Measurements from ENCODE around the gene RIF1.

Gene RIF1, protein sequence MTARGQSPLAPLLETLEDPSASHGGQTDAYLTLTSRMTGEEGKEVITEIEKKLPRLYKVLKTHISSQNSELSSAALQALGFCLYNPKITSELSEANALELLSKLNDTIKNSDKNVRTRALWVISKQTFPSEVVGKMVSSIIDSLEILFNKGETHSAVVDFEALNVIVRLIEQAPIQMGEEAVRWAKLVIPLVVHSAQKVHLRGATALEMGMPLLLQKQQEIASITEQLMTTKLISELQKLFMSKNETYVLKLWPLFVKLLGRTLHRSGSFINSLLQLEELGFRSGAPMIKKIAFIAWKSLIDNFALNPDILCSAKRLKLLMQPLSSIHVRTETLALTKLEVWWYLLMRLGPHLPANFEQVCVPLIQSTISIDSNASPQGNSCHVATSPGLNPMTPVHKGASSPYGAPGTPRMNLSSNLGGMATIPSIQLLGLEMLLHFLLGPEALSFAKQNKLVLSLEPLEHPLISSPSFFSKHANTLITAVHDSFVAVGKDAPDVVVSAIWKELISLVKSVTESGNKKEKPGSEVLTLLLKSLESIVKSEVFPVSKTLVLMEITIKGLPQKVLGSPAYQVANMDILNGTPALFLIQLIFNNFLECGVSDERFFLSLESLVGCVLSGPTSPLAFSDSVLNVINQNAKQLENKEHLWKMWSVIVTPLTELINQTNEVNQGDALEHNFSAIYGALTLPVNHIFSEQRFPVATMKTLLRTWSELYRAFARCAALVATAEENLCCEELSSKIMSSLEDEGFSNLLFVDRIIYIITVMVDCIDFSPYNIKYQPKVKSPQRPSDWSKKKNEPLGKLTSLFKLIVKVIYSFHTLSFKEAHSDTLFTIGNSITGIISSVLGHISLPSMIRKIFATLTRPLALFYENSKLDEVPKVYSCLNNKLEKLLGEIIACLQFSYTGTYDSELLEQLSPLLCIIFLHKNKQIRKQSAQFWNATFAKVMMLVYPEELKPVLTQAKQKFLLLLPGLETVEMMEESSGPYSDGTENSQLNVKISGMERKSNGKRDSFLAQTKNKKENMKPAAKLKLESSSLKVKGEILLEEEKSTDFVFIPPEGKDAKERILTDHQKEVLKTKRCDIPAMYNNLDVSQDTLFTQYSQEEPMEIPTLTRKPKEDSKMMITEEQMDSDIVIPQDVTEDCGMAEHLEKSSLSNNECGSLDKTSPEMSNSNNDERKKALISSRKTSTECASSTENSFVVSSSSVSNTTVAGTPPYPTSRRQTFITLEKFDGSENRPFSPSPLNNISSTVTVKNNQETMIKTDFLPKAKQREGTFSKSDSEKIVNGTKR (N-terminal part only)

DNA sequence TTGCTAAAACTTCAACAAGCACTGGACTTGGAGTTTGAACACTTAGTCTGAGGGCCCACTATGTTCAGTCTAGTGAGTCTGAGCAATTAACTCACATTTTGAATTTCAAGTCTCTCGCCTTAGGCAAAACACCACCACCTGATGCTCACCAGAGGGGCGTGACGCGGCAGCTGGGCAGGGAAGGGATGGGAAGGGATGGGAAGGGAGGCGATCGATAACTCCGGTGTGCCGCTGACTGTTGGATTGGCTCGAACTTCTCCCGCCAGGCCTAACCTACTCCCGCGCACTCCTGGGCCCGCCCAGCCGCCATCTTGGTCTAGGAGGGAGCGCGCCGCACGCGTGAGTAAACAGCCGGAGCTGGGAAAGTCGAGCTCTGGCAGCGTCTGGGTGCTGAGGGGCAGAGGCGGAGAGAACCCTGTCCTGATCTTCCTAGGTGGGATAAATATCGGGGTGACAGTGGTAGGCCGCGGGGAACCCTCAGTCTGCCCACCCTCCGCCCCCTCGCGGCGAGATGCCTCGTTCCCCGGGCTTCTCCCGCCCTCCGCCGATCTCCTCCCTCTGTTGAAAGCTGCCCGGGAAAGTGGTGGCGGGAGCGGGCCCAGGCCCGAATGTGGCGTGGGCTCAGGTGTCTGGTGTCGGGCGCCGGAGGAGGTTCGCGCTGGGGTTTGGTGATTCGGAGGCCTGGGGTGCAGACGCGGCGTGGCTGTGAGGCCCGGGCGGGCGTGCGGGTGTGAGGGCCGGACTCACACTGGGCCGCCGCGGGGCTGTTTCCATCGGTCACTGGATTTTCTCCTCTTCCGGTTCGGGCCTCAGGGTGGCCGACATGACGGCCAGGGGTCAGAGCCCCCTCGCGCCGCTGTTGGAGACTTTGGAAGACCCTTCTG lies at the start of gene RIF1:
Gene RIF1 (plus strand): TSS at position 302 of the 884 bp plus-strand sequence. CDS start 522 bp downstream, at position 824.
- CTCF ChIA-PET = interaction anchor here (0.7 kb wide), 1 partner anchor 222 kb away, joined by 4 read pairs; no protein-coding TSS in a partner anchor
- Histone ChIP-seq H3K36me3 (ENCODE audit: control insufficient read depth in 2 of 2, insufficient read depth in 1 of 2, low read length in 2 of 2) (peaks cover 28 to 35% of the 10 kb centered on the region in 2 experiments), H3K27ac (ENCODE audit: extremely low read depth, low read depth, low read length) (peak within 1 kb of the TSS; percentile 89), H3K9me3 (ENCODE audit: control insufficient read depth, insufficient read depth, low read depth, low read length) (no peaks in the 10 kb centered on the region), H3K4me3 (ENCODE audit: low read depth, low read length) (peak within 1 kb of the TSS; percentile 87), H3K4me1 (ENCODE audit: control insufficient read depth, insufficient read depth, low read length) (no peaks in the 10 kb centered on the region)
- POLR2A ChIA-PET = interaction anchor here (0.6 to 1.4 kb wide), 7 partner anchors 11 to 925 kb away, joined by 3 to 11 read pairs (median 4); partner anchors contain the start of genes FMNL2, NMI and RBM43
- TF ChIP-seq, protein P1, sequence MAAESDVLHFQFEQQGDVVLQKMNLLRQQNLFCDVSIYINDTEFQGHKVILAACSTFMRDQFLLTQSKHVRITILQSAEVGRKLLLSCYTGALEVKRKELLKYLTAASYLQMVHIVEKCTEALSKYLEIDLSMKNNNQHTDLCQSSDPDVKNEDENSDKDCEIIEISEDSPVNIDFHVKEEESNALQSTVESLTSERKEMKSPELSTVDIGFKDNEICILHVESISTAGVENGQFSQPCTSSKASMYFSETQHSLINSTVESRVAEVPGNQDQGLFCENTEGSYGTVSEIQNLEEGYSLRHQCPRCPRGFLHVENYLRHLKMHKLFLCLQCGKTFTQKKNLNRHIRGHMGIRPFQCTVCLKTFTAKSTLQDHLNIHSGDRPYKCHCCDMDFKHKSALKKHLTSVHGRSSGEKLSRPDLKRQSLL (tag by site-specific recombination; IDR thresholded peaks at IDR 0.05) = 0 out of 2 replicates have a peak, but pooled peaks have one; percentile 7
- TF ChIP-seq ZFHX2 (tag by site-specific recombination; conservative IDR thresholded peaks at IDR 0.05) (peak; percentile 88), SP2 (tag by site-specific recombination; IDR thresholded peaks at IDR 0.05) (peak; percentile 63), ZNF175 (tag by site-specific recombination; IDR thresholded peaks at IDR 0.05) (no peak), SP3 (tag by site-specific recombination; IDR thresholded peaks at IDR 0.05) (peak; percentile 92), ZNF544 (tag by site-specific recombination; IDR thresholded peaks at IDR 0.05) (no peak), ZNF501 (tag by site-specific recombination; IDR thresholded peaks at IDR 0.05) (peak; percentile 84), ZNF133 (tag by site-specific recombination; IDR thresholded peaks at IDR 0.05) (no peak), ZNF121 (tag by site-specific recombination; IDR thresholded peaks at IDR 0.05) (0 out of 2 replicates have a peak, but pooled peaks have one; percentile 8), ZNF423 (tag by site-specific recombination; IDR thresholded peaks at IDR 0.05) (no peak), EGR2 (tag by site-specific recombination; IDR thresholded peaks at IDR 0.05; ENCODE audit: low read depth) (peak; percentile 67), ZFP69B (tag by site-specific recombination; IDR thresholded peaks at IDR 0.05) (peak; percentile 81), ZNF629 (tag by site-specific recombination; IDR thresholded peaks at IDR 0.05) (0 out of 2 replicates have a peak, but pooled peaks have one; percentile 72), ZNF248 (tag by site-specific recombination; IDR thresholded peaks at IDR 0.05) (no peak)
- TF ChIP-seq, protein P2, sequence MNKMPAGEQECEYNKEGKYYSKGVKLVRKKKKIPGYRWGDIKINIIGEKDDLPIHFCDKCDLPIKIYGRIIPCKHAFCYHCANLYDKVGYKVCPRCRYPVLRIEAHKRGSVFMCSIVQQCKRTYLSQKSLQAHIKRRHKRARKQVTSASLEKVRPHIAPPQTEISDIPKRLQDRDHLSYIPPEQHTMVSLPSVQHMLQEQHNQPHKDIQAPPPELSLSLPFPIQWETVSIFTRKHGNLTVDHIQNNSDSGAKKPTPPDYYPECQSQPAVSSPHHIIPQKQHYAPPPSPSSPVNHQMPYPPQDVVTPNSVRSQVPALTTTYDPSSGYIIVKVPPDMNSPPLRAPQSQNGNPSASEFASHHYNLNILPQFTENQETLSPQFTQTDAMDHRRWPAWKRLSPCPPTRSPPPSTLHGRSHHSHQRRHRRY (tag by site-specific recombination; IDR thresholded peaks at IDR 0.05) = no peak
- TF ChIP-seq, protein P3, sequence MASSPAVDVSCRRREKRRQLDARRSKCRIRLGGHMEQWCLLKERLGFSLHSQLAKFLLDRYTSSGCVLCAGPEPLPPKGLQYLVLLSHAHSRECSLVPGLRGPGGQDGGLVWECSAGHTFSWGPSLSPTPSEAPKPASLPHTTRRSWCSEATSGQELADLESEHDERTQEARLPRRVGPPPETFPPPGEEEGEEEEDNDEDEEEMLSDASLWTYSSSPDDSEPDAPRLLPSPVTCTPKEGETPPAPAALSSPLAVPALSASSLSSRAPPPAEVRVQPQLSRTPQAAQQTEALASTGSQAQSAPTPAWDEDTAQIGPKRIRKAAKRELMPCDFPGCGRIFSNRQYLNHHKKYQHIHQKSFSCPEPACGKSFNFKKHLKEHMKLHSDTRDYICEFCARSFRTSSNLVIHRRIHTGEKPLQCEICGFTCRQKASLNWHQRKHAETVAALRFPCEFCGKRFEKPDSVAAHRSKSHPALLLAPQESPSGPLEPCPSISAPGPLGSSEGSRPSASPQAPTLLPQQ (tag by site-specific recombination; IDR thresholded peaks at IDR 0.05) = peak; percentile 85
- TF ChIP-seq, protein P4, sequence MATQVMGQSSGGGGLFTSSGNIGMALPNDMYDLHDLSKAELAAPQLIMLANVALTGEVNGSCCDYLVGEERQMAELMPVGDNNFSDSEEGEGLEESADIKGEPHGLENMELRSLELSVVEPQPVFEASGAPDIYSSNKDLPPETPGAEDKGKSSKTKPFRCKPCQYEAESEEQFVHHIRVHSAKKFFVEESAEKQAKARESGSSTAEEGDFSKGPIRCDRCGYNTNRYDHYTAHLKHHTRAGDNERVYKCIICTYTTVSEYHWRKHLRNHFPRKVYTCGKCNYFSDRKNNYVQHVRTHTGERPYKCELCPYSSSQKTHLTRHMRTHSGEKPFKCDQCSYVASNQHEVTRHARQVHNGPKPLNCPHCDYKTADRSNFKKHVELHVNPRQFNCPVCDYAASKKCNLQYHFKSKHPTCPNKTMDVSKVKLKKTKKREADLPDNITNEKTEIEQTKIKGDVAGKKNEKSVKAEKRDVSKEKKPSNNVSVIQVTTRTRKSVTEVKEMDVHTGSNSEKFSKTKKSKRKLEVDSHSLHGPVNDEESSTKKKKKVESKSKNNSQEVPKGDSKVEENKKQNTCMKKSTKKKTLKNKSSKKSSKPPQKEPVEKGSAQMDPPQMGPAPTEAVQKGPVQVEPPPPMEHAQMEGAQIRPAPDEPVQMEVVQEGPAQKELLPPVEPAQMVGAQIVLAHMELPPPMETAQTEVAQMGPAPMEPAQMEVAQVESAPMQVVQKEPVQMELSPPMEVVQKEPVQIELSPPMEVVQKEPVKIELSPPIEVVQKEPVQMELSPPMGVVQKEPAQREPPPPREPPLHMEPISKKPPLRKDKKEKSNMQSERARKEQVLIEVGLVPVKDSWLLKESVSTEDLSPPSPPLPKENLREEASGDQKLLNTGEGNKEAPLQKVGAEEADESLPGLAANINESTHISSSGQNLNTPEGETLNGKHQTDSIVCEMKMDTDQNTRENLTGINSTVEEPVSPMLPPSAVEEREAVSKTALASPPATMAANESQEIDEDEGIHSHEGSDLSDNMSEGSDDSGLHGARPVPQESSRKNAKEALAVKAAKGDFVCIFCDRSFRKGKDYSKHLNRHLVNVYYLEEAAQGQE (tag by site-specific recombination; IDR thresholded peaks at IDR 0.05) = no peak
- TF ChIP-seq, protein P5, sequence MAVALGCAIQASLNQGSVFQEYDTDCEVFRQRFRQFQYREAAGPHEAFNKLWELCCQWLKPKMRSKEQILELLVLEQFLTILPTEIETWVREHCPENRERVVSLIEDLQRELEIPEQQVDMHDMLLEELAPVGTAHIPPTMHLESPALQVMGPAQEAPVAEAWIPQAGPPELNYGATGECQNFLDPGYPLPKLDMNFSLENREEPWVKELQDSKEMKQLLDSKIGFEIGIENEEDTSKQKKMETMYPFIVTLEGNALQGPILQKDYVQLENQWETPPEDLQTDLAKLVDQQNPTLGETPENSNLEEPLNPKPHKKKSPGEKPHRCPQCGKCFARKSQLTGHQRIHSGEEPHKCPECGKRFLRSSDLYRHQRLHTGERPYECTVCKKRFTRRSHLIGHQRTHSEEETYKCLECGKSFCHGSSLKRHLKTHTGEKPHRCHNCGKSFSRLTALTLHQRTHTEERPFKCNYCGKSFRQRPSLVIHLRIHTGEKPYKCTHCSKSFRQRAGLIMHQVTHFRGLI (tag by site-specific recombination; IDR thresholded peaks at IDR 0.05) = no peak

All from HEK293 (cell line).